GM12872 (cell line): ENCODE results near the gene PLPP3.

Experiments
- CTCF ChIP-seq: IDR thresholded peaks from 3 replicates; pipeline ENCODE4 v1.5.1; 2011; ENCODE audit warnings: low read depth, mild to moderate bottlenecking, low read length, moderate library complexity; ENCODE audit not compliant: insufficient read depth

PLPP3 gene

GRCh38 chr1:56571448-56571847 lies 7.9 kb downstream of the PLPP3 start:
- TF ChIP-seq CTCF: no peak

GRCh38 chr1:56570924-56571372 lies 8.4 kb downstream of the PLPP3 start:
- no peak for TF ChIP-seq CTCF

- TF ChIP-seq CTCF: no peak
Measured at GRCh38 chr1:56569661-56570060, 9.7 kb downstream of the PLPP3 start.

GRCh38 chr1:56566994-56567393 lies 12.4 kb downstream of the PLPP3 start:
- TF ChIP-seq CTCF: no peak

GRCh38 chr1:56566061-56566744 lies 13.2 kb downstream of the PLPP3 start:
- no peak for TF ChIP-seq CTCF

- no peak for TF ChIP-seq CTCF
Measured at GRCh38 chr1:56564615-56565014, 14.7 kb downstream of the PLPP3 start.

GRCh38 chr1:56563568-56563967 lies 15.8 kb downstream of the PLPP3 start:
- no peak for TF ChIP-seq CTCF
